C4-2B (cell line): ENCODE data around the gene TRMT10B.
"Not testable (repeated sequence)": the region's sequence is repeated elsewhere in the genome, so short reads cannot be mapped to it uniquely, and the experiment has no call there.

Source experiments
- CTCF ChIP-seq: fragments of 450-650 bp; conservative IDR thresholded peaks from 2 replicates; pipeline ENCODE4 v1.5.1; 2017; ENCODE audit warnings: mild to moderate bottlenecking
- ZFX ChIP-seq: fragments of 450-650 bp; IDR thresholded peaks from 2 replicates; pipeline ENCODE4 v1.6.1; 2017

GRCh38 chr9:37752112-37752511 is 1.5 kb upstream of the TRMT10B start:
- not testable (repeated sequence) for TF ChIP-seq CTCF, ZFX
